Parietal lobe (tissue), 1 donor: ENCODE measurements around the gene MAGEB1. TPM values are rescaled to one million over a fixed set of nuclear protein-coding genes. Genes with fewer than 3 reads are reported as not detected.

Experiments
- total RNA-seq: library from RNA; depleted of rRNA; stranded (reverse); fragments of >200 nt; gene quantifications from one replicate; pipeline ENCODE4 v1.2.3, GENCODE V29; 2014

Gene MAGEB1, protein sequence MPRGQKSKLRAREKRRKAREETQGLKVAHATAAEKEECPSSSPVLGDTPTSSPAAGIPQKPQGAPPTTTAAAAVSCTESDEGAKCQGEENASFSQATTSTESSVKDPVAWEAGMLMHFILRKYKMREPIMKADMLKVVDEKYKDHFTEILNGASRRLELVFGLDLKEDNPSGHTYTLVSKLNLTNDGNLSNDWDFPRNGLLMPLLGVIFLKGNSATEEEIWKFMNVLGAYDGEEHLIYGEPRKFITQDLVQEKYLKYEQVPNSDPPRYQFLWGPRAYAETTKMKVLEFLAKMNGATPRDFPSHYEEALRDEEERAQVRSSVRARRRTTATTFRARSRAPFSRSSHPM
- total RNA-seq, result not detected

GRCh38 chrX:30246769-30247489, at the start of gene MAGEB1:
Gene MAGEB1 (plus strand): TSS chrX:30247146. CDS start chrX:30250494, 3,348 bp downstream.

GRCh38 chrX:30215357-30215843, 31.5 kb upstream of the MAGEB1 start, which contains the start of gene MAGEB2:
Gene MAGEB2 (plus strand): TSS chrX:30215563. CDS start chrX:30218581, 3,018 bp downstream.

DNA sequence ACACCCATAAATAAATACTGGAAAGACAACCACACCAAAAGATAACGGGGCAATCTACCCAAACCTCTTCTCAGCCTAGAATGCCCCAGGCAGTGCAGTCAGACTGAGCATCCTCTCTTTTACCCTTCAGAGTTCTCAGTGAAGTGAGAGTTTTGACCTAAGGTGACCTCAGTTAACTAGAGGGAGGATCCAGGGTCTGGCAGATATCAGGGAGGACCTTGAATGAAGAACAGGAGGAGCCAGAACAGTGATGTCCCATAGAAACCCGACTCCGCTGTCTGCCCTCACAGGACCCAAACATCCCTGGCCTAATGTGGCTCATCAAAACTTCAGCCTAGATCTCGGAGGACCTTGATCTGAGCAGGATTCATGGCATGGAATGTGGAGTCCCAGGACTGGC, 16.6 kb upstream of the MAGEB1 start, which contains the start of gene MAGEB3:
Gene MAGEB3, plus strand, starts transcription at position 263 of the 400 bp plus-strand sequence. CDS start 5,268 bp downstream, outside the sequence.

DNA sequence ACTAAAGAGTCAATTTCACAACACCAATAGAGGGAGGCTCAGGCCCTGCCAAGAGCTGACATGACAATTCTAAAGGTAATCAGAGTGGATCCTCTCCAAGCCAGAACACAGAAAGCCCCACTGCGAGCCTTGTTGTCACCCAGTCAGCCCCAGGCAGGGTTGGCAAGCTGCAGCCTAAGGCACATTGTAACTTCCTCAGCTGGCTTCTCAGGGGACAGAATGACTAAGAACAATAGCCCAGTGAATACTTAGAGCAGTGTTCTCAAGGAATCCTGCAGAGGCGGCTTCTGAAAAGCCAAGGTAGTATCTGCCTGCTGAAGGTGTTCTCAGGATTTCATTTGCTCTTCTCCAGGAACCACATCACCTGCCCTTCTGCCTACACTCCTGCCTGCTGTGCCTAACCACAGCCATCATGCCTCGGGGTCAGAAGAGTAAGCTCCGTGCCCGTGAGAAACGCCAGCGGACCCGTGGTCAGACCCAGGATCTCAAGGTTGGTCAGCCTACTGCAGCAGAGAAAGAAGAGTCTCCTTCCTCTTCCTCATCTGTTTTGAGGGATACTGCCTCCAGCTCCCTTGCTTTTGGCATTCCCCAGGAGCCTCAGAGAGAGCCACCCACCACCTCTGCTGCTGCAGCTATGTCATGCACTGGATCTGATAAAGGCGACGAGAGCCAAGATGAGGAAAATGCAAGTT, 5.1 kb upstream of the MAGEB1 start, which contains the start of gene MAGEB4:
Gene MAGEB4, plus strand, starts transcription at position 277 of the 692 bp plus-strand sequence. Its CDS starts 136 bp downstream, at position 413.

Other genes with a start within 250 kb of the MAGEB1 start
- not detected for gene MAGEB2, start 31.6 kb upstream of the MAGEB1 start, total RNA-seq
- gene MAGEB3, start 16.5 kb upstream of the MAGEB1 start, total RNA-seq, result not detected
- gene MAGEB4, start 5.1 kb upstream of the MAGEB1 start, total RNA-seq, result not detected
- 0.31 TPM for gene NR0B1, start 62.2 kb downstream of the MAGEB1 start, total RNA-seq